Measurements from ENCODE around the gene HS2ST1.
A peak's percentile ranks its signal among the peaks of the same experiment; 100 is the strongest.

HS2ST1 gene

GRCh38 chr1:87129606-87130005 is 215.2 kb downstream of the HS2ST1 start:
- Histone ChIP-seq H3K9me2 (replicated peaks; ENCODE audit: low read depth, low read length) (no peaks in the 10 kb centered on the region), H3K79me2 (ENCODE audit: insufficient read depth, low read length) (no peaks in the 10 kb centered on the region), H3K27me3 (ENCODE audit: insufficient read depth, low read length, poor library complexity, severe bottlenecking) (peaks cover 4% of the 10 kb centered on the region), H3K9me3 (ENCODE audit: insufficient read depth, low read depth, low read length) (no peaks in the 10 kb centered on the region), H3K9ac (ENCODE audit: low read depth, low read length, poor library complexity, severe bottlenecking) (no peak overlapping the region), H3F3A (ENCODE audit: low read depth) (no peaks in the 10 kb centered on the region), H3K36me3 (ENCODE audit: insufficient read depth, low read length) (no peaks in the 10 kb centered on the region), H3K4me1 (ENCODE audit: insufficient read depth, low read length, poor library complexity, severe bottlenecking) (no peaks in the 10 kb centered on the region), H4K20me1 (ENCODE audit: insufficient read depth, low read length, poor library complexity, severe bottlenecking) (no peaks in the 10 kb centered on the region), H3K4me2 (ENCODE audit: low read depth, low read length, poor library complexity, severe bottlenecking) (no peak overlapping the region), H2AFZ (ENCODE audit: low read length) (no peak overlapping the region), H3K4me3 (ENCODE audit: low read length, poor library complexity, severe bottlenecking) (no peak overlapping the region)
- no peak for TF ChIP-seq EZH2phosphoT487 (IDR thresholded peaks at IDR 0.05; ENCODE audit: borderline replicate concordance)
- no peak for TF ChIP-seq CTCF (conservative IDR thresholded peaks at IDR 0.05; ENCODE audit: low read length)

DNA sequence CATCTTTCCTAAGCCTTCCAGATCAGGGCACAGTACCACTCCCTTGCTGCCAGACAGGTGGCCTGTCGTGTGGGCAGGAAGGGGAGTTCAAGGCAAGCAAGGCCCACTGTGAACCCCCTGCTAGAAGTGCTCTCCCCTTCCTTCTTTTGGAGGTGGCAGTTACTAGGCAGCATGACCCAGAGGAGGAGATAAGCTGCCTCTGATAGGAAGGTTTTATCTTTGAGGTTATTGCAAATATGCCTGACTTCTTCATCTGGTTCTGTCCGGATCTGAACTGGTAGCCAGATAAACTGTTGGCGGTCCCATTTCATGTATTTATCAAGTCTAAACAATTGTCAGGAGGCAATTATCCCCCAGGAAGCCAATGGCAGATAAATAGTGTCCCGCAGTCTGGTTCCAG is 216.0 kb downstream of the HS2ST1 start:
- no peak overlapping the region for H2AFZ ChIP-seq (ENCODE audit: low read length)
- no peaks in the 10 kb centered on the region for H4K20me1 ChIP-seq (ENCODE audit: insufficient read depth, low read length, poor library complexity, severe bottlenecking)
- H3K9ac ChIP-seq (ENCODE audit: low read depth, low read length, poor library complexity, severe bottlenecking), result no peak overlapping the region
- no peaks in the 10 kb centered on the region for H3K79me2 ChIP-seq (ENCODE audit: insufficient read depth, low read length)
- H3K9me2 ChIP-seq (replicated peaks; ENCODE audit: low read depth, low read length), result no peaks in the 10 kb centered on the region
- no peaks in the 10 kb centered on the region for H3K9me3 ChIP-seq (ENCODE audit: insufficient read depth, low read depth, low read length)
- no peak overlapping the region for H3K4me2 ChIP-seq (ENCODE audit: low read depth, low read length, poor library complexity, severe bottlenecking)
- H3F3A ChIP-seq (ENCODE audit: low read depth), result no peaks in the 10 kb centered on the region
- H3K4me1 ChIP-seq (ENCODE audit: insufficient read depth, low read length, poor library complexity, severe bottlenecking), result no peaks in the 10 kb centered on the region
- H3K4me3 ChIP-seq (ENCODE audit: low read length, poor library complexity, severe bottlenecking), result no peak overlapping the region
- H3K27me3 ChIP-seq (ENCODE audit: insufficient read depth, low read length, poor library complexity, severe bottlenecking), result peaks cover 4% of the 10 kb centered on the region
- H3K36me3 ChIP-seq (ENCODE audit: insufficient read depth, low read length), result no peaks in the 10 kb centered on the region
- TF ChIP-seq EZH2phosphoT487 (IDR thresholded peaks at IDR 0.05; ENCODE audit: borderline replicate concordance), result no peak
- TF ChIP-seq CTCF (conservative IDR thresholded peaks at IDR 0.05; ENCODE audit: low read length), result no peak

- Histone ChIP-seq H3K36me3 (ENCODE audit: insufficient read depth, low read length) (no peaks in the 10 kb centered on the region), H3K4me1 (ENCODE audit: insufficient read depth, low read length, poor library complexity, severe bottlenecking) (no peaks in the 10 kb centered on the region), H3K4me3 (ENCODE audit: low read length, poor library complexity, severe bottlenecking) (peak overlapping the region; percentile 53), H3K79me2 (ENCODE audit: insufficient read depth, low read length) (no peaks in the 10 kb centered on the region), H3F3A (ENCODE audit: low read depth) (no peaks in the 10 kb centered on the region), H4K20me1 (ENCODE audit: insufficient read depth, low read length, poor library complexity, severe bottlenecking) (no peaks in the 10 kb centered on the region), H3K4me2 (ENCODE audit: low read depth, low read length, poor library complexity, severe bottlenecking) (peak overlapping the region; percentile 69), H3K9ac (ENCODE audit: low read depth, low read length, poor library complexity, severe bottlenecking) (no peak overlapping the region), H3K9me2 (replicated peaks; ENCODE audit: low read depth, low read length) (no peaks in the 10 kb centered on the region), H3K27me3 (ENCODE audit: insufficient read depth, low read length, poor library complexity, severe bottlenecking) (peaks cover 4% of the 10 kb centered on the region), H2AFZ (ENCODE audit: low read length) (peak overlapping the region; percentile 97), H3K9me3 (ENCODE audit: insufficient read depth, low read depth, low read length) (no peaks in the 10 kb centered on the region)
- no peak for TF ChIP-seq EZH2phosphoT487 (IDR thresholded peaks at IDR 0.05; ENCODE audit: borderline replicate concordance)
- peak; percentile 85 for TF ChIP-seq CTCF (conservative IDR thresholded peaks at IDR 0.05; ENCODE audit: low read length)
Measured at GRCh38 chr1:87131809-87132283, 217.4 kb downstream of the HS2ST1 start.
